Gastroesophageal sphincter (tissue), 3 donors: ENCODE data around the gene ANK2.

Source experiments
- CTCF ChIP-seq, 4 experiments: fragments of 200-600 bp in 2 of 4; fragments of 450-650 bp in 2 of 4; sonication (generic) in 1 of 4; IDR thresholded peaks; one replicate each; pipeline ENCODE4 v1.5.1; 2017 to 2019; ENCODE audit warnings: antibody characterized with exemption in 4 of 4, mild to moderate bottlenecking in 2 of 4, moderate library complexity in 2 of 4
- POLR2A ChIP-seq, 2 donors: fragments of 450-650 bp; IDR thresholded peaks; one replicate each; pipeline ENCODE4 v1.6.1; 2017; ENCODE audit warnings: antibody characterized with exemption in 2 of 2, mild to moderate bottlenecking in 2 of 2, moderate library complexity in 1 of 2
- POLR2AphosphoS5 ChIP-seq: sonication (generic); formaldehyde crosslinking; IDR thresholded peaks from one replicate; pipeline ENCODE4 v1.6.1; 2017; ENCODE audit warnings: antibody characterized with exemption

GRCh38 chr4:113146876-113147358, 97.5 kb downstream of the ANK2 start:
- TF ChIP-seq POLR2A (IDR thresholded peaks at IDR 0.05): no peak
- TF ChIP-seq CTCF (IDR thresholded peaks at IDR 0.05): no peak
- no peak for TF ChIP-seq POLR2AphosphoS5
